OCI-LY1 (cell line): ENCODE measurements around the gene THAP2.
"Not testable (repeated sequence)": the region's sequence is repeated elsewhere in the genome, so short reads cannot be mapped to it uniquely, and the experiment has no call there.

Experiments used
- H2AFZ ChIP-seq: fragments of 200-600 bp; sonication (generic), shearing (Covaris generic); 2 replicates; pipeline ENCODE4 v1.6.0; 2014; ENCODE audit warnings: antibody characterized with exemption, mild to moderate bottlenecking, low read length
- H3F3A ChIP-seq: fragments of 200-600 bp; sonication (generic), shearing (Covaris generic); 2 replicates; pipeline ENCODE4 v1.6.0; 2014; ENCODE audit warnings: mild to moderate bottlenecking, antibody characterized with exemption, low read length, moderate library complexity; ENCODE audit not compliant: insufficient read depth
- H3K27ac ChIP-seq: fragments of 200-600 bp; sonication (generic); 2 replicates; pipeline ENCODE4 v1.5.1; 2014; ENCODE audit warnings: low read length, mixed run types, mild to moderate bottlenecking, low read depth; ENCODE audit not compliant: poor library complexity, severe bottlenecking
- H3K27me3 ChIP-seq: fragments of 200-600 bp; sonication (generic); 2 replicates; pipeline ENCODE4 v1.6.0; 2014; ENCODE audit warnings: antibody characterized with exemption, mild to moderate bottlenecking, low read length, moderate library complexity; ENCODE audit not compliant: insufficient read depth
- H3K36me3 ChIP-seq: fragments of 200-600 bp; sonication (generic); 2 replicates; pipeline ENCODE4 v1.6.1; 2014; ENCODE audit warnings: mild to moderate bottlenecking, antibody characterized with exemption, low read length, moderate library complexity, mixed read lengths; ENCODE audit not compliant: insufficient read depth
- H3K4me1 ChIP-seq: fragments of 200-600 bp; sonication (generic); 2 replicates; pipeline ENCODE4 v1.5.1; 2014; ENCODE audit warnings: mild to moderate bottlenecking, low read length, moderate library complexity; ENCODE audit not compliant: insufficient read depth, severe bottlenecking
- H3K4me2 ChIP-seq: fragments of 200-600 bp; sonication (generic), shearing (Covaris generic); 2 replicates; pipeline ENCODE4 v1.6.1; 2014; ENCODE audit warnings: low read length
- H3K4me3 ChIP-seq: fragments of 200-600 bp; sonication (generic); 2 replicates; pipeline ENCODE4 v1.5.1; 2014; ENCODE audit warnings: low read length, low read depth, mild to moderate bottlenecking, mixed read lengths; ENCODE audit not compliant: poor library complexity, severe bottlenecking
- H3K79me2 ChIP-seq: fragments of 200-600 bp; shearing (Covaris generic); 2 replicates; pipeline ENCODE4 v1.6.1; 2016; ENCODE audit warnings: mixed run types, low read length, mixed read lengths; ENCODE audit not compliant: insufficient read depth
- H3K9ac ChIP-seq: fragments of 200-600 bp; sonication (generic), shearing (Covaris generic); 2 replicates; pipeline ENCODE4 v1.6.1; 2014; ENCODE audit warnings: mild to moderate bottlenecking, low read length, mixed read lengths
- H3K9me2 ChIP-seq: fragments of 200-600 bp; sonication (generic), shearing (Covaris generic); 2 replicates; pipeline ENCODE4 v1.6.1; 2014; ENCODE audit warnings: low read depth, mild to moderate bottlenecking, low read length, mixed read lengths
- H3K9me3 ChIP-seq: fragments of 200-600 bp; shearing (Covaris generic); 2 replicates; pipeline ENCODE4 v1.6.1; 2014; ENCODE audit warnings: low read length, mixed read lengths
- H4K20me1 ChIP-seq: fragments of 200-600 bp; sonication (generic), shearing (Covaris generic); 2 replicates; pipeline ENCODE4 v1.6.0; 2016; ENCODE audit warnings: mild to moderate bottlenecking, low read length; ENCODE audit not compliant: insufficient read depth
- CTCF ChIP-seq: fragments of 200-600 bp; sonication (generic), shearing (Covaris generic); IDR thresholded peaks from 2 replicates; pipeline ENCODE4 v1.5.1; 2017; ENCODE audit warnings: mild to moderate bottlenecking, antibody characterized with exemption, low read length, moderate library complexity, mixed read lengths
- EZH2 ChIP-seq: fragments of 200-600 bp; sonication (generic), shearing (Covaris generic); IDR thresholded peaks from 2 replicates; pipeline ENCODE4 v1.8.0; 2017; ENCODE audit warnings: borderline replicate concordance, mixed run types, mild to moderate bottlenecking, antibody characterized with exemption, low read length, moderate library complexity, mixed read lengths

THAP2 gene

GRCh38 chr12:71694099-71694820, 30.2 kb downstream of the THAP2 start:
- Histone ChIP-seq H3K4me3 (peak overlapping the region; percentile 35), H3K9me2 (no peaks in the 10 kb centered on the region), H3K9me3 (no peaks in the 10 kb centered on the region), H3K27ac (peak overlapping the region; percentile 99), H3K79me2 (no peaks in the 10 kb centered on the region; the same call in 1 of the 2 replicates), H3K27me3 (no peaks in the 10 kb centered on the region), H3K4me2 (peak overlapping the region; percentile 65), H4K20me1 (no peaks in the 10 kb centered on the region), H3F3A (peaks cover 4% of the 10 kb centered on the region; the same call in 1 of the 2 replicates), H2AFZ (no peak overlapping the region), H3K9ac (peak overlapping the region; percentile 53), H3K4me1 (peaks cover 65% of the 10 kb centered on the region), H3K36me3 (peaks cover 32% of the 10 kb centered on the region)
- TF ChIP-seq EZH2, result no peak
- TF ChIP-seq CTCF, result no peak

DNA sequence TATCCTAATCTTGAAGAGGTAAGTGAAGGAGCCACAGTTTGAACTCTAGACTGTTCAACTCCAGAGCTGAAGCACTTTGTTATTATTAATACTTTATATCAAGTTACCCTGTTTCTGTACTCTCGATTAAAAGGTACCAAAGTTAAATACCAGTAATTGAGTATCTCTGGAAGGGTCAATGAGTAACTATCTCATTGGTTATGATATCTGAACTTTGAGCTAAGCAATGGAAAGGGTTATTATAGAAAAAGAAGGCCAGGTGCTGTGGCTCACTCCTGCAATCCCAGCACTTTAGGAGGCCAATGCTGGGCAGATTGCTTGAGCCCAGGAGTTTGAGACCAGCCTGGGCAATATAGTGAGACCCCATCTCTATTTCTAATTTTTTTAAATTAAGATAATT, 31.7 kb downstream of the THAP2 start:
- no peaks in the 10 kb centered on the region for H3K27me3 ChIP-seq
- no peak overlapping the region for H2AFZ ChIP-seq
- H3K9me2 ChIP-seq, result no peaks in the 10 kb centered on the region
- H4K20me1 ChIP-seq, result no peaks in the 10 kb centered on the region
- H3K4me1 ChIP-seq, result peaks cover 50% of the 10 kb centered on the region
- peaks cover 46% of the 10 kb centered on the region for H3K36me3 ChIP-seq
- H3K79me2 ChIP-seq, result no peaks in the 10 kb centered on the region; the same call in 1 of the 2 replicates
- no peak overlapping the region for H3K4me3 ChIP-seq
- no peaks in the 10 kb centered on the region for H3K9me3 ChIP-seq
- TF ChIP-seq EZH2 (no peak), CTCF (no peak)
- no peaks in the 10 kb centered on the region for H3F3A ChIP-seq
- H3K4me2 ChIP-seq, result no peak overlapping the region; the same call in 1 of the 2 replicates
- H3K27ac ChIP-seq, result peak overlapping the region; percentile 99
- H3K9ac ChIP-seq, result peak overlapping the region; percentile 26; the same call in 1 of the 2 replicates

- not testable (repeated sequence) for H3K9me2 ChIP-seq
Observed at GRCh38 chr12:71702181-71702580, 38.1 kb downstream of the THAP2 start.

DNA sequence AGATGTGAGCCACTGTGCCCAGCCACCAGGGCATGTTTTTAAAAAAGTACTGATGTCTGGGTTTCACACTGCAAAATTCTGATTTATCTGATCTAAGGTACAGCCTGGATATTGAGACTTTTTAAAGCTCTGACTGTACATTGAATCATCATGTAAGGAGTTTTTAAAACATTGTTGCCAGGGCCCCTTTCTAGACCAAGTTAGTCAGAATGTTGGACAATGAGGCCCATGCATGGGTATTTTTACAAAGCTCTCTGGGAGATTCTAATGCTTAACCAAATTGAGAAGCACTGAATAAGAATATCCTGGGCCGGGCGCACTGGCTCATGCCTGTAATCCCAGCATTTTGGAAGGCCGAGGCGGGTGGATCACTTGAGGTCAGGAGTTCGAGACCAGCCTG, 38.5 kb downstream of the THAP2 start:
- no peak overlapping the region for H3K4me3 ChIP-seq
- TF ChIP-seq CTCF, result no peak
- no peak for TF ChIP-seq EZH2
- H4K20me1 ChIP-seq, result no peaks in the 10 kb centered on the region
- H3K4me2 ChIP-seq, result no peak overlapping the region
- H3K9me3 ChIP-seq, result no peaks in the 10 kb centered on the region
- no peaks in the 10 kb centered on the region for H3K27me3 ChIP-seq
- H3K36me3 ChIP-seq, result peaks cover 46% of the 10 kb centered on the region
- no peak overlapping the region for H2AFZ ChIP-seq
- no peaks in the 10 kb centered on the region for H3K9me2 ChIP-seq
- no peaks in the 10 kb centered on the region for H3K4me1 ChIP-seq
- no peaks in the 10 kb centered on the region for H3K79me2 ChIP-seq
- H3K27ac ChIP-seq, result no peak overlapping the region
- H3K9ac ChIP-seq, result no peak overlapping the region
- no peaks in the 10 kb centered on the region for H3F3A ChIP-seq

More at GRCh38 chr12:71702181-71702580, 38.1 kb downstream of the THAP2 start:
- peaks cover 50% of the 10 kb centered on the region for H3K36me3 ChIP-seq
- not testable (repeated sequence) for H3K4me1 ChIP-seq, H3K79me2 ChIP-seq, H3K27ac ChIP-seq, H3K9ac ChIP-seq, H4K20me1 ChIP-seq, H3K4me3 ChIP-seq, H3K27me3 ChIP-seq, H3K9me3 ChIP-seq, H2AFZ ChIP-seq, H3K4me2 ChIP-seq, H3F3A ChIP-seq
